Erythroblast (primary cell): ENCODE results near the gene TMIGD1.

Source experiments
- GATA1 ChIP-seq: IDR thresholded peaks from 2 replicates; pipeline ENCODE4 v1.6.1; 2011; ENCODE audit warnings: low read depth, mild to moderate bottlenecking, control low read depth, low read length, moderate library complexity
- POLR2A ChIP-seq: IDR thresholded peaks from 2 replicates; pipeline ENCODE4 v1.6.1; 2011; ENCODE audit warnings: mild to moderate bottlenecking, low read length

DNA sequence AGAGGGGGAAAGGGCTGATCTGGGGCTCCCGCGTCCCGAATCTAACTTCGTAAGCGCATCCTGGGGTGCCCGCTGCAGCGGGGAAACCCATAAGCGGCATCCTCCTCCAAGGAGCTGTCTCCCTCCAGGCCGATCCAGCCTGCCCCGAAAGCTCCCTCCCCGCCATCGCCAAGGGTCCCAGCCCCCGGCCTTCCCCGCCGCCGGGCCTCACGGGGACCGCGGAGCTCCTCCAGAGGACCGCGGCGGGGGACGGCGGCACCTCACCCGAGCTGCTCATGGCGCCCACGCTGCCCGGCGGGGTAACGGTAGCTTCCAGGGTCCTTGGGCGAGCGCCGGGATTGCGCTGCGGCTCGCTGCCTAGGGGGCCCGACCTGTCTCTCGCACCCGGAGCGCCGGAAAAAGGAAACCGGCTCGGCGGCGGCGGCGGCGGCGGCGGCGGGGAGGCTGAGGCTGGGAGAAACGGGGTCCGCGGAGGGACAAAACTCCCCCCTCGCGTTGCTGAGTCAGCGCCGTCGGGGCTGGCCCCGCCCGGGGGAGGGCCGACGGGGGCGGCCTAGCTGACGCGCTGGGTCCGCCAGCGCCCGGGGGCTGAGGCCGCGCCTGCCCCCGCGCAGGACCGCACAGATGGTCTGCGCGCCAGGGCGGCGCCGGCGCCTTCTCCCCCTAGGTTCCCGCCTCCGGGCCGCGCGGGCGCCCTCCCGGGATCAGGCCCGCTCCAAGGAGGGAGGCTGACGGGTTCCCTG lies 42.1 kb downstream of the TMIGD1 start, which contains the start of gene BLMH:
- TF ChIP-seq POLR2A (peak; percentile 56), GATA1 (no peak)
